ENCODE measurements around the gene DCDC2. TPM values are rescaled to one million over a fixed set of nuclear protein-coding genes. Genes with fewer than 3 reads are reported as not detected.
A peak's percentile ranks its signal among the peaks of the same experiment; 100 is the strongest.

DCDC2 gene
- total and polyA plus RNA-seq, 5 donors from 2014 or later = 0.39 TPM; not detected in 4

- H3K36me3 ChIP-seq (ENCODE audit: control insufficient read depth, insufficient read depth, low read length) = no peaks in the 10 kb centered on the region
- no peak overlapping the region for H3K4me3 ChIP-seq (ENCODE audit: low read depth, low read length)
- peaks cover 4% of the 10 kb centered on the region for H3K4me1 ChIP-seq (ENCODE audit: control insufficient read depth, insufficient read depth, low read length, poor library complexity, severe bottlenecking)
- peaks cover 0 to 6% of the 10 kb centered on the region in 2 experiments for H3K9me3 ChIP-seq (ENCODE audit: control insufficient read depth in 2 of 2, low read length in 2 of 2)
- H3K27me3 Mint-ChIP-seq = peaks cover 52% of the 10 kb centered on the region
- no peak for DNase-seq
- ATAC-seq (ENCODE audit: low read depth in 2 of 2) = no peak
- H3K27me3 ChIP-seq (ENCODE audit: control insufficient read depth, insufficient read depth, low read length) = peaks cover 17% of the 10 kb centered on the region
- H3K4me3 Mint-ChIP-seq = peak overlapping the region in 2 of 4 donors; percentile 47 to 74
- no peak overlapping the region for H3K27ac Mint-ChIP-seq
- no peaks in the 10 kb centered on the region for H3K36me3 Mint-ChIP-seq
- H3K4me1 Mint-ChIP-seq = peaks cover 0 to 12% (median 0%) of the 10 kb centered on the region in 4 donors
- H3K9me3 Mint-ChIP-seq = peaks cover 0 to 8% (median 3%) of the 10 kb centered on the region in 7 donors
- H3K27ac ChIP-seq (ENCODE audit: insufficient read depth, low read length, poor library complexity, severe bottlenecking) = no peak overlapping the region
Measured at GRCh38 chr6:24397631-24398030, 39.8 kb upstream of the DCDC2 start.

- H3K9me3 ChIP-seq (ENCODE audit: control insufficient read depth in 2 of 2, low read length in 2 of 2) = peaks cover 0 to 6% of the 10 kb centered on the region in 2 experiments
- Mint-ChIP-seq H3K27me3 (peaks cover 60% of the 10 kb centered on the region), H3K9me3 (peaks cover 0 to 8% (median 3%) of the 10 kb centered on the region in 7 donors), H3K4me3 (no peak overlapping the region), H3K36me3 (no peaks in the 10 kb centered on the region), H3K27ac (no peak overlapping the region), H3K4me1 (peaks cover 0 to 5% (median 0%) of the 10 kb centered on the region in 4 donors)
- H3K4me3 ChIP-seq (ENCODE audit: low read depth, low read length) = no peak overlapping the region
- H3K4me1 ChIP-seq (ENCODE audit: control insufficient read depth, insufficient read depth, low read length, poor library complexity, severe bottlenecking) = no peaks in the 10 kb centered on the region
- no peaks in the 10 kb centered on the region for H3K36me3 ChIP-seq (ENCODE audit: control insufficient read depth, insufficient read depth, low read length)
- ATAC-seq (ENCODE audit: low read depth in 2 of 2) = no peak
- no peak overlapping the region for H3K27ac ChIP-seq (ENCODE audit: insufficient read depth, low read length, poor library complexity, severe bottlenecking)
- H3K27me3 ChIP-seq (ENCODE audit: control insufficient read depth, insufficient read depth, low read length) = peaks cover 17% of the 10 kb centered on the region
- no peak for DNase-seq
Measured at GRCh38 chr6:24396824-24397223, 39.0 kb upstream of the DCDC2 start.

GRCh38 chr6:24394780-24395437 is 37.0 kb upstream of the DCDC2 start:
- H3K27me3 Mint-ChIP-seq = peaks cover 49% of the 10 kb centered on the region
- H3K9me3 ChIP-seq (ENCODE audit: control insufficient read depth in 2 of 2, low read length in 2 of 2) = peaks cover 0 to 6% of the 10 kb centered on the region in 2 experiments
- no peak overlapping the region for H3K27ac Mint-ChIP-seq
- H3K4me3 ChIP-seq (ENCODE audit: low read depth, low read length) = no peak overlapping the region
- no peak overlapping the region for H3K4me3 Mint-ChIP-seq
- H3K27me3 ChIP-seq (ENCODE audit: control insufficient read depth, insufficient read depth, low read length) = peaks cover 14% of the 10 kb centered on the region
- no peaks in the 10 kb centered on the region for H3K36me3 Mint-ChIP-seq
- ATAC-seq (ENCODE audit: low read depth in 2 of 2) (no peak), DNase-seq (no peak)
- no peak overlapping the region for H3K27ac ChIP-seq (ENCODE audit: insufficient read depth, low read length, poor library complexity, severe bottlenecking)
- H3K4me1 ChIP-seq (ENCODE audit: control insufficient read depth, insufficient read depth, low read length, poor library complexity, severe bottlenecking) = no peaks in the 10 kb centered on the region
- peaks cover 0 to 2% (median 0%) of the 10 kb centered on the region in 4 donors for H3K4me1 Mint-ChIP-seq
- no peaks in the 10 kb centered on the region for H3K36me3 ChIP-seq (ENCODE audit: control insufficient read depth, insufficient read depth, low read length)
- H3K9me3 Mint-ChIP-seq = peaks cover 0 to 8% (median 3%) of the 10 kb centered on the region in 7 donors

- no peaks in the 10 kb centered on the region for H3K4me1 ChIP-seq (ENCODE audit: control insufficient read depth, insufficient read depth, low read length, poor library complexity, severe bottlenecking)
- H3K27me3 ChIP-seq (ENCODE audit: control insufficient read depth, insufficient read depth, low read length) = peaks cover 14% of the 10 kb centered on the region
- DNase-seq (no peak), ATAC-seq (ENCODE audit: low read depth in 2 of 2) (no peak)
- peaks cover 0 to 6% of the 10 kb centered on the region in 2 experiments for H3K9me3 ChIP-seq (ENCODE audit: control insufficient read depth in 2 of 2, low read length in 2 of 2)
- H3K27me3 Mint-ChIP-seq = peaks cover 43% of the 10 kb centered on the region
- H3K36me3 ChIP-seq (ENCODE audit: control insufficient read depth, insufficient read depth, low read length) = no peaks in the 10 kb centered on the region
- no peak overlapping the region for H3K4me3 ChIP-seq (ENCODE audit: low read depth, low read length)
- H3K27ac ChIP-seq (ENCODE audit: insufficient read depth, low read length, poor library complexity, severe bottlenecking) = no peak overlapping the region
- no peak overlapping the region for H3K4me3 Mint-ChIP-seq
- H3K27ac Mint-ChIP-seq = no peak overlapping the region
- peaks cover 0 to 2% (median 0%) of the 10 kb centered on the region in 4 donors for H3K4me1 Mint-ChIP-seq
- H3K9me3 Mint-ChIP-seq = peaks cover 0 to 8% (median 2%) of the 10 kb centered on the region in 7 donors
- H3K36me3 Mint-ChIP-seq = no peaks in the 10 kb centered on the region
Measured at GRCh38 chr6:24394061-24394779, 36.4 kb upstream of the DCDC2 start.

GRCh38 chr6:24391756-24392405 is 34.0 kb upstream of the DCDC2 start:
- Histone ChIP-seq H3K36me3 (ENCODE audit: control insufficient read depth, insufficient read depth, low read length) (no peaks in the 10 kb centered on the region), H3K4me1 (ENCODE audit: control insufficient read depth, insufficient read depth, low read length, poor library complexity, severe bottlenecking) (no peaks in the 10 kb centered on the region), H3K27me3 (ENCODE audit: control insufficient read depth, insufficient read depth, low read length) (peaks cover 9% of the 10 kb centered on the region), H3K9me3 (ENCODE audit: control insufficient read depth in 2 of 2, low read length in 2 of 2) (peaks cover 0 to 6% of the 10 kb centered on the region in 2 experiments), H3K27ac (ENCODE audit: insufficient read depth, low read length, poor library complexity, severe bottlenecking) (no peak overlapping the region), H3K4me3 (ENCODE audit: low read depth, low read length) (no peak overlapping the region)
- Mint-ChIP-seq H3K36me3 (no peaks in the 10 kb centered on the region), H3K4me3 (no peak overlapping the region), H3K9me3 (peaks cover 0 to 7% (median 1%) of the 10 kb centered on the region in 7 donors), H3K27me3 (peaks cover 35% of the 10 kb centered on the region), H3K27ac (no peak overlapping the region), H3K4me1 (peaks cover 0 to 2% (median 0%) of the 10 kb centered on the region in 4 donors)
- peak in 1 of 3 donors; percentile 12 for DNase-seq
- ATAC-seq (ENCODE audit: low read depth in 2 of 2) = no peak

GRCh38 chr6:24391208-24391607 is 33.3 kb upstream of the DCDC2 start:
- no peak overlapping the region for H3K27ac ChIP-seq (ENCODE audit: insufficient read depth, low read length, poor library complexity, severe bottlenecking)
- DNase-seq (no peak), ATAC-seq (ENCODE audit: low read depth in 2 of 2) (no peak)
- Mint-ChIP-seq H3K9me3 (peaks cover 0 to 2% (median under 1%) of the 10 kb centered on the region in 7 donors), H3K4me3 (no peak overlapping the region), H3K27me3 (peaks cover 33% of the 10 kb centered on the region), H3K27ac (no peak overlapping the region), H3K4me1 (peaks cover 0 to 2% (median 0%) of the 10 kb centered on the region in 4 donors), H3K36me3 (no peaks in the 10 kb centered on the region)
- H3K4me3 ChIP-seq (ENCODE audit: low read depth, low read length) = no peak overlapping the region
- H3K9me3 ChIP-seq (ENCODE audit: control insufficient read depth in 2 of 2, low read length in 2 of 2) = peaks cover 0 to under 1% of the 10 kb centered on the region in 2 experiments
- no peaks in the 10 kb centered on the region for H3K4me1 ChIP-seq (ENCODE audit: control insufficient read depth, insufficient read depth, low read length, poor library complexity, severe bottlenecking)
- H3K27me3 ChIP-seq (ENCODE audit: control insufficient read depth, insufficient read depth, low read length) = peaks cover 3% of the 10 kb centered on the region
- no peaks in the 10 kb centered on the region for H3K36me3 ChIP-seq (ENCODE audit: control insufficient read depth, insufficient read depth, low read length)

GRCh38 chr6:24387818-24388217 is 30.0 kb upstream of the DCDC2 start:
- Mint-ChIP-seq H3K9me3 (peaks cover 0 to 2% (median 0%) of the 10 kb centered on the region in 7 donors), H3K4me3 (no peak overlapping the region), H3K27ac (no peak overlapping the region), H3K27me3 (peaks cover 16% of the 10 kb centered on the region), H3K4me1 (peaks cover 0 to 2% (median 0%) of the 10 kb centered on the region in 4 donors), H3K36me3 (no peaks in the 10 kb centered on the region)
- ATAC-seq (ENCODE audit: low read depth in 2 of 2) (no peak), DNase-seq (no peak)
- H3K9me3 ChIP-seq (ENCODE audit: control insufficient read depth in 2 of 2, low read length in 2 of 2) = no peaks in the 10 kb centered on the region
- no peak overlapping the region for H3K27ac ChIP-seq (ENCODE audit: insufficient read depth, low read length, poor library complexity, severe bottlenecking)
- no peaks in the 10 kb centered on the region for H3K27me3 ChIP-seq (ENCODE audit: control insufficient read depth, insufficient read depth, low read length)
- no peaks in the 10 kb centered on the region for H3K4me1 ChIP-seq (ENCODE audit: control insufficient read depth, insufficient read depth, low read length, poor library complexity, severe bottlenecking)
- H3K36me3 ChIP-seq (ENCODE audit: control insufficient read depth, insufficient read depth, low read length) = no peaks in the 10 kb centered on the region
- no peak overlapping the region for H3K4me3 ChIP-seq (ENCODE audit: low read depth, low read length)
